Dedifferentiated amniotic fluid mesenchymal stem cell (primary cell): ENCODE results near the gene CCDC7.
"Not testable (repeated sequence)": the region's sequence is repeated elsewhere in the genome, so short reads cannot be mapped to it uniquely, and the experiment has no call there.

Source experiments
- DNase-seq: peaks from one replicate; pipeline ENCODE4 v3.0.0-alpha.2; 2016; ENCODE audit errors: extremely low spot score

Gene CCDC7

DNA sequence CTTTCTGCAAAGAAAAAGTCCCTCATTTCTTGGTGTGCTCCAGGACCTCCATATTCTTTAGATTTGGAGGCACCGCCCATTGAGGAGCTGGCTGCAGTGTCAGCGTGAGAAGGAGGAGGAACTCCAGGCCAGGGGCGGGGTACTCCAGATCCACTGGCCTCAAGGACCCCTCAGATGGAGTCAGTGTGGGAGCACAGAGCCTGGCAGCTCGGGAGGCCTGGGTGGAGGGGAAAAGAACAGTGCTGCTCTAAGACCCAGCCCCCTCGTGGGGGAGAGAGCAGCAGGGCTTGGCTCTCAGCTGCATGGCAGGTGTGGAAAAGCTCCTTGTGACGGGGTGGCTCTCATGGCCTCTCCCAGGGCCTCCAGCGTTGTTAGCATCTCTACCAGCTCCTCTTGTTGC lies 441.5 kb downstream of the CCDC7 start:
- DNase-seq: no peak

DNA sequence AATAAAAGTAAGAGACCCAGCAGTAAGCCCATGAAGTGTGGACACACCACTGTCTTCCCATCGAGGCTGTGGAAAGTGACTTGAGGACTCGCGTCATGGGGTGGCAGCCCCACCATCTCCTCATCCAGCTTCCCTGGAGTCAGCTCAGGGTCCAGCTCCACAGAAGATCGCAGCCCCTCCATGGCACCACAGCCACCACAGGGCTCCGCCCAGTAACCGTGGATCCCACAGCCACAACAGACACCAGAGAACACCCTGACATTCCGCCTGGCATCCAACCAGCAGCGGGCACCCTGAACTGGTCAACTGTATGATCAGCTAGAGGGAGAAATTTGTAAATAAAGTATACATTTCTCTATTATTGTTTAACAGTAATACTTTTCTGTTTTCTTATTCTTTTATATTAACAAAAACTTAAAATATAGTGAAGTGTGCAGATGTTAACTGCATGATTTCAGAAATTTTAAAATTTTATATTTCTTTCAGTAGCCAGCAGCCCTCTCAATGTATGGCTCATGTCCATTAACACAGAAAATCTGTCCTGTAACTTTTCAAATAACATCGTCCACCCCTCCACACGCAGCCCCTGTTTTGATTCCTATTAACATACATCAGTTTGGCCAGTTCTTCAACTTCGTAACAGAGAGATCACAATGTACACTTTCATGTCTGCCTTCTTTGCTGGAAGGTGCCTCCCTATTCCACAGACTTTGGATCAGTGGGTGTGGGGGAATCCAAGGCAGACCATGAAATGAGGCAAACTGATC lies 442.4 kb downstream of the CCDC7 start:
- no peak for DNase-seq

GRCh38 chr10:32889631-32890212 lies 443.8 kb downstream of the CCDC7 start:
- DNase-seq: no peak

GRCh38 chr10:32890444-32890843 lies 444.5 kb downstream of the CCDC7 start:
- no peak for DNase-seq

DNA sequence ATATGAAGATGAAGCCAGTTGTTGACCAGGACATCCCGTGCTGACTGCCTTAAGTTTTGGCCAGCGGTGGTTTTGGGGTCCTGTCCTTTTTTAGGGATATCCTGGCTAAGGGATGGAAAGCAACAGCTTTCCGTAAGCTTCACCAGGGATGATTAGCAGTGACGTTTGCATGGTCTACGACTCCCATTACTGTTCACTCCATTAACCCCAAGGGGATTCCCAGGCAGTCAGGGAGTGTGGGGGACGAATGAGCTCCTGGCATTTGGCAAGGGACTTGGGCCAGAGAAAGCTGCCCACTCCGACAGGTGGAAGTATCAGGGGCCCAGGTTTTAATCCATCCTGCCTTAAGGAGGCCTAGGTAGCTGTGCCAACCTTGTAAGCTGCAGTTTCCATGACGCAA lies 445.3 kb downstream of the CCDC7 start:
- DNase-seq: no peak

- DNase-seq: no peak
These were observed 447.5 kb downstream of the CCDC7 start for GRCh38 chr10:32893434-32893833.

DNA sequence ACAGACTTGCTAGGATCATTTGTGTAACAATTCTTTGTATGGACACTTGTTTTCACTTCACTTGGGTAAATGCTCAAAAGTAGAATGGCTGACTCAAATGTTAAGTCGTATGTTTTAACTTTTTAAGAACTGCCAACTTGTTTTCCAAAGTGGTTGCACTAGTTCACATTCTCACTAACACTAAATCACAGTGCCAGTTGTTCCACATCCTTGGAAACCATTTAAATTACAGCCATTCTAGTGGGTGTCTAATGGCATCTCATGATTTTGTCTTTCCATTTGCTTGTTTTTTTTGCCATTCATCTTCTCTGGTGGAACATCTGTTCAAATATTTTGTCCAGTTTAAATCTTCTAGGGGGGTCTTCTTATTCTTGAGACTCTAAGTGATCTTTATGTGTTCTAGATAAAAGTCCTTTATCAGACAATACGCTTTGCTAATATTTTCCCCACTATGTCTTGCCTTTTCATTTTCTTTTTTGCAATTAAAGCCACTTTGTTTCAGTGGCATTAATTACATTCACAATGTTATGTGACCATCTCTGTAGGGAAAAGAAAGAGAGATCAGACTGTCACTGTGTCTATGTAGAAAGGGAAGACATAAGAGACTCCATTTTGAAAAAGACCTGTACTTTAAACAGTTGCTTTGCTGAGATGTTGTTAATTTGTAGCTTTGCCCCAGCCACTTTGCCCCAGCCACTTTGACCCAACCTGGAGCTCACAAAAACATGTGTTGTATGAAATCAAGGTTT lies 448.1 kb downstream of the CCDC7 start:
- DNase-seq: no peak

DNA sequence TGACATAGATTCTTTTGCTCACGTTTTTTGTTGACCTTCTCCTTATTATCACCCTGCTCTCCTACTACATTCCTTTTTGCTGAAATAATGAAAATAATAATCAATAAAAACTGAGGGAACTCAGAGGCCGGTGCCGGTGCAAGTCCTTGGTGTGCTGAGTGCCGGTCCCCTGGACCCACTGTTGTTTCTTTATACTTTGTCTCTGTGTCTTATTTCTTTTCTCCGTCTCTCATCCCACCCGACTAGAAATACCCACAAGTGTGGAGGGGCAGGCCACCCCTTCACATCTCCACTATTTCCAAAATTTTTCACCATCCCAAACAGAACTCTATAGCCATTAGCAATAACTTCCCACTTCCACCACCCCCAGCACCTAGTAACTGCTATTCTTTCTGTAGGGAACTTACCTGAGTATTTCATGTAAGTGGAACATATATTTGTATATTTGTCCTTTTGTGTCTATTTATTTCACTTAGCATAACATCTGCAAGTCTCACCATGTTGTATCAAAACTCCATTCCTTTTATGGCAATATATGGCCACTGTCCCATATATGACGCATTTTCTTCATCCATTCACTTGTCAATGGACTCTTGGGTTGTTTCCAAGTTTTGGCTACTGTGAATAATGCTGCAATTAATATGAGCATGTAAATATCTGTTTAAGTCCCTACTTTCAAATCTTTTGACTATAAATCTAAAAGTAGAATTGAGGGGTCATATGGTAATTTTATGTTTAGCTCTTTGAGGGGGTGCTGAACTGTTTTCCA lies 449.4 kb downstream of the CCDC7 start:
- not testable (repeated sequence) for DNase-seq

- no peak for DNase-seq
These were observed 455.9 kb downstream of the CCDC7 start for GRCh38 chr10:32901815-32902214.

DNA sequence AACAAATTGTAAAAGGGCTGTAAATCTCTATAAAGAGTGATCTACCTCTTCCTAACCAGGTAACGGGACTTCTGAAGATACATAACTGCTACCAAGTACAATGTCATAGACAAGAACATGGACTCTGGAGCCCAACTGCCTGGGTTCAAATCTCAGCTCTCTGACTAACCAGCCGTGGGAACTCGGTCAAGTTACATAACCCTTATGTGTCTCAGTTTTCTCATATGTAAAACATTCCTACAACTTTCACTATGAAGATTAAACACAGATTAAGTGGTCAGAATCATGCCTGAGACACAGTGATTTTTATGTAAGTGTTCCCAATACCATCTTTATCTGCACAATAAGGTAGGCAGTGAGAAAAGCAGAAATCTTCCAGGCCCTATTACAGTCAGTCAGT lies 459.5 kb downstream of the CCDC7 start:
- no peak for DNase-seq

DNA sequence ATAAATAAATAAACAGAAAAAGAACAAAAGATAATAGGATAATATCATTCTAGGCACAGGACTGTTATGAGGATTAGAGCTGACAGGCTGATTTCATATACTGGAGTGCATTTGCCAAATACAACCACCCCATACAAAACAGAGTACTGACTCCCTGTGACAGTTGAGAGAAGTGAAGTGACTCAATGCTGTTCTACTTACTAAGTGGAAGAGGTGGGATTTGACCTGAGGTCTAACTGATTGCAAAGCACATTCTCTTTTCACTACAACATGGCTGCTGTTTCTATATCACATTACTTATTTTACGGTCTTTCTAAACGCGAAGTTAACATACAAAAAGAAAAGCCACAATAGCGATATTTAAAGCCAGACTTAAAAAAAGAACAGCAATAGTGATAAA lies 460.7 kb downstream of the CCDC7 start:
- no peak for DNase-seq

- DNase-seq: no peak
These were observed 463.5 kb downstream of the CCDC7 start for GRCh38 chr10:32909456-32909855.

DNA sequence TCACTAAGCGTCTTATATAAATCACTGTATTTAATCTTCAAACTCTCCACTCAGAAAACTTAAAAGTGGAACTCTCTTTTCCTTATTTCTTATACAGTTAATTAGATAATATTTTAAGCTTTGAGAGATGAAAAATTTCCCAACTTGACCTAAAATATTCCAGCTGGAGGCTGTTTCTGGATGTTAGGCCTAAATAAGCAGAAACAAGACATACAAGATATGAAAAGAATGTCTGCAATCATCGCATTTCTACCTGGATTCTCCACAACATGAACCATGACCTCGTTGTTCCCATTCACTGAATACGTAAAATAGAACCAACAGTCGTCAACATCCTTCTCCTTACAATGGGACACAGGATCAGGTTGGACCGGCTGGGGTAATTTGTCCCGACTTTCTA lies 464.0 kb downstream of the CCDC7 start:
- DNase-seq: not testable (repeated sequence)

- DNase-seq: no peak
These were observed 465.5 kb downstream of the CCDC7 start for GRCh38 chr10:32911285-32912016.

- not testable (repeated sequence) for DNase-seq
These were observed 471.9 kb downstream of the CCDC7 start for GRCh38 chr10:32917817-32918216.

DNA sequence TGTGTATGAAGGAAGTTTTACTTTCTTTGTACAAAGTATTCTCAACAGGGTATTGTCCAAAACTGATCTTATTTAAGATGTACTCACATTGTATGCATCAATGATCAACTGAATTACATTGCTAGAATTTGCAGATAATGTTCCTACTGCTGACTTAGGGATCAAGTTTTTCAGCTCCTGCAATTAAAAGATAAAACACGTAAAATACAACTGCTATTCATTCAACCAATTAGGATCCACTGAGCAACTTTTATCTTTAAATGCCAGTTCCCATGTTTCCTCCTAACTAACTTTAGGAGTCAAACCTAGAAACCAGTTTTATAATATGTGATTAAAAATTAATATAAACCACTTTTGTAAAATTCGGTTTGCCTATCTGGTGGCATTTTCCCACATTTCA lies 476.2 kb downstream of the CCDC7 start:
- no peak for DNase-seq

DNA sequence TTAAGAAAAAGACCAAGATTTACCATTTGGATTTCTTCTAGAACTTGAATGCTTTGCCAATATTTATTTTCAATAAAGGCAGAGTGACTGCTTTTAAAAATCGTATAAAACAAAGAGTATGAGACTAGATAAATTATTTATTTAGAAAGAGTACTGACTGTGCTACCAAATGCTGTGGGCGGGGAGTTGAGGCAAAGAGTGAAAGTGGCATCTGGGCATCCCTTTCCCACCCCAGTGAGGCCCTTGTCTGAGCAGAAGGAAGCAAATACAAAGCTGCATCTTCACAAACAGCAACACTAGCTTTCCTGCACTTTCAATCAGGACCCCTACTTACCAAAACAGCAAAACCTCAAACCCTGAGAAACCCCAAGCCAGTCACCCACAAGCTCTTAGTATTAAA lies 477.2 kb downstream of the CCDC7 start:
- DNase-seq: no peak

GRCh38 chr10:32923849-32924248 lies 477.9 kb downstream of the CCDC7 start:
- DNase-seq: no peak
